ENCODE measurements around the gene TMEM183A. TPM values are rescaled to one million over a fixed set of nuclear protein-coding genes. Genes with fewer than 3 reads are reported as not detected.
A peak's percentile ranks its signal among the peaks of the same experiment; 100 is the strongest.

Gene TMEM183A
- total RNA-seq, 4 donors from 2014 or later, result 28.7 to 41.4 (median 30.6) TPM

DNA sequence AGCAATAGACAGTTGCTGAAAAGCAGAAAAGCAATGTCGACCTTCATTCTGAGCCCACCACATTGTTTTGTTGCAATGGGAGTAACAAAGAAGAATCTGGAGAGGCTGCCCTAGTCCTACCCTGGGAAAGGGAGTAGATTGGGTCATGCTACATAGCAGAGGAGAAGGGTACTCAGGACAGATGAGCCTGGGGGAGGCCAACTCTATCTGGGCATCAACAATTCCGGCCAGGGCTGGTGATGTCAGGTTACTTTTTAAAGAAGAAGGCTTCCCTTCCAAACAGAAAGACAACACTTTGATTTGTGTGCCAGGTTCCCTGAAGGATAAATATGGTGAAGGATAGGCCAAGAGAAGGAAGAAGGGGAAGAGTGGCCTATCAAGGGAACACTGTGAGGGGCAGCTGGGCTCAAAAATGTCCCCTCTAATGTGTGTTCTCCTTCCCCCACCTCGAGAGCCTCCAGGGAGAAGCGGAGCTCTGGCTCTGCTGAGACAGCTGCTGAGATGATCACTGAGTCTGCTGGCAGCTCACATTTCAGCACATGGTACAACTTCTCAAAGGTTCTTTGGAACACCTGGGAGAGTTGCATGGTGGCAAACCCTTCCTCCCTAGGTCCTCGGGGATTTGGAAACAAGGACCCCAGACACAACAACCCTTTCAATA lies 45.8 kb upstream of the TMEM183A start:
- intact Hi-C loops (cut with DNase I; ENCODE audit: low total_unique reads) (loop anchor here (5.0 kb wide), 1 partner anchor 1451 kb away; the partner anchor contains the start of gene PPP1R15B), in situ Hi-C loops (cut with MboI; ENCODE audit: low sequenced_read_pairs in 4 of 4) (no loop called here)
- ATAC-seq (peak; percentile 51 to 58), DNase-seq (peak; percentile 86 to 90)
- Histone ChIP-seq H3K9me3 (no peaks in the 10 kb centered on the region), H3K36me3 (peaks cover 0 to 29% of the 10 kb centered on the region in 2 donors), H3K4me3 (no peak overlapping the region), H3K27ac (peak overlapping the region; percentile 98 to 100 (median 100)), H3K4me1 (peaks cover 72 to 83% of the 10 kb centered on the region in 2 donors), H3K27me3 (no peaks in the 10 kb centered on the region)
- TF ChIP-seq, protein P1, sequence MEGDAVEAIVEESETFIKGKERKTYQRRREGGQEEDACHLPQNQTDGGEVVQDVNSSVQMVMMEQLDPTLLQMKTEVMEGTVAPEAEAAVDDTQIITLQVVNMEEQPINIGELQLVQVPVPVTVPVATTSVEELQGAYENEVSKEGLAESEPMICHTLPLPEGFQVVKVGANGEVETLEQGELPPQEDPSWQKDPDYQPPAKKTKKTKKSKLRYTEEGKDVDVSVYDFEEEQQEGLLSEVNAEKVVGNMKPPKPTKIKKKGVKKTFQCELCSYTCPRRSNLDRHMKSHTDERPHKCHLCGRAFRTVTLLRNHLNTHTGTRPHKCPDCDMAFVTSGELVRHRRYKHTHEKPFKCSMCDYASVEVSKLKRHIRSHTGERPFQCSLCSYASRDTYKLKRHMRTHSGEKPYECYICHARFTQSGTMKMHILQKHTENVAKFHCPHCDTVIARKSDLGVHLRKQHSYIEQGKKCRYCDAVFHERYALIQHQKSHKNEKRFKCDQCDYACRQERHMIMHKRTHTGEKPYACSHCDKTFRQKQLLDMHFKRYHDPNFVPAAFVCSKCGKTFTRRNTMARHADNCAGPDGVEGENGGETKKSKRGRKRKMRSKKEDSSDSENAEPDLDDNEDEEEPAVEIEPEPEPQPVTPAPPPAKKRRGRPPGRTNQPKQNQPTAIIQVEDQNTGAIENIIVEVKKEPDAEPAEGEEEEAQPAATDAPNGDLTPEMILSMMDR (IDR thresholded peaks at IDR 0.05 in 4 of 5, conservative IDR thresholded peaks at IDR 0.05 in 1 of 5), result no peak
- TF ChIP-seq POLR2A (IDR thresholded peaks at IDR 0.05), result peak; percentile 51 to 70

DNA sequence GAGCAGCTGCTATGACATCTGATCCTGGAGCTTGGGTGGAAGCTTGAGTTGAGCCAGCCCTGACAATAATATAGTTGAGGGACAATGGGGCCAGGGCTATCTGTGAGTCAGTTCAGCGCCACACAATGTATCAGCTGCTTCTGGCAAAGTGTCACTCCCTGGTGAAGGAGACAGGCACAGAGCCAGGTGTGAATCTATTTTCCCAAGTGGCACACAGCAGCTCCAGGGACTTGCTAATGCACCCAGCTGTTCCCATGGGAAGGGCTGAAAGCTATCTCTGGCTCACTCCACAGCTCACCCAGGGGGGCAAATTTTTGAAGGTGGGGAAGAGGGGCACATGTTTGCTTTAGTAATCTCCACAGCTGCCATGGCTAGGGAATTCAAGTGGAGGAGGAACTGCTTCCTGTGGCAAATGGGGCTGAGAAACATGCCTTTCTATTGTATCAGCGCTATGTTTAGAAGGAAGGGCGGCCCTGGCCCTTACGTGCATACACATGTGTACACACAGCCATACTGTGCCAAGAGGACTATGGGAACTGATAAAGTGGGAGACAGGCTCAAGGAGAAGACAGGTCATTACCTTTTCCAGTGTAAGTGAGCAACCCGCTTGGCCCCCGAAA lies 42.3 kb upstream of the TMEM183A start:
- intact Hi-C loops (cut with DNase I; ENCODE audit: low total_unique reads), result loop anchor here (2.0 to 5.0 kb wide), 3 partner anchors 310 to 1447 kb away; partner anchors contain the start of genes PPP1R15B, ZBED6 and ZC3H11A
- peak overlapping the region; percentile 89 to 99 (median 96) for H3K4me3 ChIP-seq
- H3K36me3 ChIP-seq, result peaks cover 0 to 29% of the 10 kb centered on the region in 2 donors
- DNase-seq, result peak; percentile 85 to 91
- peaks cover 62 to 70% of the 10 kb centered on the region in 2 donors for H3K4me1 ChIP-seq
- peak; percentile 40 to 71 for TF ChIP-seq POLR2A (IDR thresholded peaks at IDR 0.05)
- TF ChIP-seq, protein P1 (IDR thresholded peaks at IDR 0.05 in 4 of 5, conservative IDR thresholded peaks at IDR 0.05 in 1 of 5), result no peak
- no peaks in the 10 kb centered on the region for H3K9me3 ChIP-seq
- ATAC-seq, result peak; percentile 55 to 58
- H3K27me3 ChIP-seq, result no peaks in the 10 kb centered on the region
- peak overlapping the region; percentile 98 to 100 (median 100) for H3K27ac ChIP-seq
- in situ Hi-C loops (cut with MboI; ENCODE audit: low sequenced_read_pairs in 4 of 4), result no loop called here

DNA sequence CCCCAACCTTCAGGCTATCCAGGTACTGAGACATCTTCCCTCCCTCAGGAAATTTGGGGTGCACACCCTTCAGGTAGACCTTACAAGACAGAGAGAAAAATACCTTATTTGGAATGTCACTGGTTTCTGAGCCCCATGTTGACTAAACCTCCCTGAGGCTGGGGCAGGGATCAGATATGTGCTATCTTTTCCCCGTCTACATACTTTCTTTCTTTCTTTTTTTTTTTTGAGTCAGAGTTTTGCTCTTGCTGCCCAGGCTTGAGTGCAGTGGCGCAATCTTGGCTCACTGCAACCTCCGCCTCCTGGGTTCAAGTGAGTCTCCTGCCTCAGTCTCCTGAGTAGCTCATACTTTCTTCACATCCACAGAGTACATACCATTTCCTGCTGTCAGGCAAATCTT lies 41.8 kb upstream of the TMEM183A start:
- H3K36me3 ChIP-seq, result peaks cover 0 to 29% of the 10 kb centered on the region in 2 donors
- DNase-seq (peak in 1 of 2 donors; percentile 52), ATAC-seq (no peak)
- peak overlapping the region; percentile 98 to 100 (median 100) for H3K27ac ChIP-seq
- intact Hi-C loops (cut with DNase I; ENCODE audit: low total_unique reads) (loop anchor here (2.0 to 5.0 kb wide), 2 partner anchors 309 to 832 kb away; partner anchors contain the start of genes ZBED6 and ZC3H11A), in situ Hi-C loops (cut with MboI; ENCODE audit: low sequenced_read_pairs in 4 of 4) (no loop called here)
- H3K4me1 ChIP-seq, result peaks cover 58 to 66% of the 10 kb centered on the region in 2 donors
- no peaks in the 10 kb centered on the region for H3K27me3 ChIP-seq
- no peaks in the 10 kb centered on the region for H3K9me3 ChIP-seq
- peak overlapping the region; percentile 89 to 99 (median 96) for H3K4me3 ChIP-seq
- TF ChIP-seq, protein P1 (IDR thresholded peaks at IDR 0.05 in 4 of 5, conservative IDR thresholded peaks at IDR 0.05 in 1 of 5), result no peak
- TF ChIP-seq POLR2A (IDR thresholded peaks at IDR 0.05), result no peak

DNA sequence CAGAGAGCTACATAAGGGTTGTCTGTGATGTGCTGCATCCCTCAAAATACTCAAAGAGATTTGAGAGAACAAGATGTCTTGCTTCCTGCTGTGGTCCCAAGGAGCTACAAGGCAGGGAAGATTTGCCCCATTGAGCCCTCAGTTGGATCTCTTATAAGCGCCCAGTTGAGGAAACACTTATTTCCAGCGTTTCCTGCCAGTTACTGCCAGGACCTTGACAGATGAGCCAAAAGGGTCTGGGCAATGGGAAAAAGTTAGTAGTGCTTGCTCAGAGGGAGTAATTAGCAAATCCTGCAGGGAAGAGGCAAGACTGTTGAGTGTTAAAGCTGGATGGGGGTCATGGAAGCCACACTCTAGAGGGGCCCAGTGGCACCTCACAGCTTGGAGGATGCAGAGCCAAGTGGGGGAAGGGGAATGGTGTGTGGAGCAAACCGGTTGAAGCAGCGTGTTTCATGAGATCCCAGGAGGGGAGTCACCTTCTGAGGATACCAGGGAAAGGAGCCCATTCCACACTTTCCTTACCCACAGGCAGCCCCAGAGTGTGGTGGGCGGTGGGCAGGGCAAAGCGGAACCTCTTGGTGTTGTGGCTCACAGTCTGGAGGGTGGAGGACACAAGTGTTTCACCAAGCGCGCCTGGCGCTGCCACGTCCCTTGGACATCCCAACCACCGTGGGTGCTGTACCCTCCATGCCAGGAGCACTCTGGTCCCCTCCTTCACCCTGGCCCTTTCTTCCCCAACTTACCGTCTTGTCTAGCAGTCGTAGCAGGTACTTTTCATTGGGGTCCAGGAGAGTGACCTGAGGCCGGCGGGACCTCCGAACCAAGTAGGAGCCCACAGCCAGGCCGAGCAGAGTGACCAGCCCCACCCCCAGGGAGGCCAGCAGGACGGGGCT lies 40.9 kb upstream of the TMEM183A start:
- H3K4me3 ChIP-seq, result peak overlapping the region; percentile 89 to 99 (median 96)
- H3K27ac ChIP-seq, result peak overlapping the region; percentile 98 to 100 (median 100)
- H3K4me1 ChIP-seq, result peaks cover 52 to 59% of the 10 kb centered on the region in 2 donors
- intact Hi-C loops (cut with DNase I; ENCODE audit: low total_unique reads) (loop anchor here (1.0 to 5.0 kb wide), 5 partner anchors 8 to 831 kb away; partner anchors contain the start of genes ADIPOR1, PPFIA4, RABIF and TMEM183A), in situ Hi-C loops (cut with MboI; ENCODE audit: low sequenced_read_pairs in 4 of 4) (no loop called here)
- no peaks in the 10 kb centered on the region for H3K9me3 ChIP-seq
- ATAC-seq, result peak in 1 of 2 donors; percentile 29
- DNase-seq, result peak in 1 of 2 donors; percentile 36
- TF ChIP-seq, protein P1 (IDR thresholded peaks at IDR 0.05 in 4 of 5, conservative IDR thresholded peaks at IDR 0.05 in 1 of 5), result no peak
- TF ChIP-seq POLR2A (IDR thresholded peaks at IDR 0.05), result no peak
- H3K36me3 ChIP-seq, result peaks cover 0 to 29% of the 10 kb centered on the region in 2 donors
- no peaks in the 10 kb centered on the region for H3K27me3 ChIP-seq
